Activated T-cell treated with anti-CD3 and anti-CD28 coated beads for 4 hours (primary cell): Measurements from ENCODE around the gene BMF.

ENCODE experiments used
- DNase-seq: peaks from one replicate; pipeline ENCODE4 v3.0.0-alpha.2; 2020

BMF gene

GRCh38 chr15:40063563-40064011 is 45.1 kb downstream of the BMF start:
- DNase-seq = no peak

GRCh38 chr15:40062816-40063562 is 45.7 kb downstream of the BMF start:
- no peak for DNase-seq

DNA sequence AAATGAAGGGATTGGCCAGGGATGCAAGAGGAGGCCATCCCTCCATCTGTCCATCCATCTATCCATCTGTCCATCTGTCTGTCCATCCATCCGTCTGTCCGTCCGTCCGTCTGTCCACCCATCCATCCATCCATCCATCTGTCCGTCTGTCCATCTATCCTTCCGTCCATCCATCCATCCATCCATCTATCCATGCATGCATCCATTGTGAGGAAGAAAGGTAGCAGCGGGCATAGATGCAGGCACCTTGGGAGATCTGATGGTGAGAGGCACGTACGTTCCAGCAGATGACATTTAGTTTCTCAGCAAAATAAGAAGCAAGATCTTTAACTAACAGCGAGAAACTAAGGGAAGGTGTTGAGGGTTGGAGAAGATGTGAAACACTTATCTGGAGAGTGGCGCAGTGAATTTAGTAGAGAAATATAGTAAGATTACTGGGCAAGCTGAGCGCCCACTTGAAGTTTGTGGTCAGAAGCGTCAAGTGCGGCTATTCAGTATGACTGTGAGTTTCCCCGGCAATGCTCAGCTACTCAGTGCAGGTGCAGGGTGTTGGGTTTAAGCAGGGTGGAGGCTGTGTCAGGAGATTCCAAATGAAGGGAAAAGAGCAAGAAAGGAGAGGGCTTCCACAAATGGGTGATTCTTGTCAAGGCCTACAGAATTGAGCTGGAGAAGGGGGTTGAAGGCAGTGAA is 47.3 kb downstream of the BMF start:
- DNase-seq = no peak

DNA sequence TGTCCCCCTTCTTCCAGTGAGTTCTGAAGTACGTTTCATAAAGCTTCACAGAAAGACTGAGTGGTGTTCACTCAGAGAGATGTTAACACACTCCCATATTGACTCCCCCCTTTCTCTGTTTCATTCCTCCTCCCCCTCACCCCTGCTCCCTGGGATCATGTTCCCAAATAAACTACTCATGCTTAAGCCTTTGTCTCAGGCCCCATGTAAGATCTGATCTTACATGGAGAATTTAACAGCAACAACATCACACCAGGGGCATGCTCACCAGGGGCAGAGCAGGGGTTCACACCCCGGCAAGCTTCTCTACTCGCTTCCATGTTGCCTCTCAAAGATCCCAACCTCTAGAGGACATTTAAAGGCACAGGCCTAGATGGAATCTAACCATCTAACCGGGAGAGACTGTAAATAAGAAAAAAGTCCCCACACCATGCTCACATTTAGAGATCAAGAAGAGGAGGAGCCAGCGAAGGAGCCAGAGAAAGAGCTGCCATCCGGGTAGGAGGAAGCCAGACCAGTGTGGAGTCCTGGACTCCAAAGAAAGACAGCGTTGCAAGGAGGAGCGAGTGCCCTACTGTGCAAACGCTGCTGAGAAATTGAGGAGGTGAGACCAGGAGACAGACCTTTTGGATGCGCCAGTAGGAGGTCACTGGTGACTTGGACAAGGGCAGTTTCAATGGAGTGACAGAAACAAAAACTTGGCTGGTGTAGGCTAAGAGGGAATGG is 48.3 kb downstream of the BMF start:
- no peak for DNase-seq

- no peak for DNase-seq
These were observed 48.9 kb downstream of the BMF start for GRCh38 chr15:40059821-40060220.

DNA sequence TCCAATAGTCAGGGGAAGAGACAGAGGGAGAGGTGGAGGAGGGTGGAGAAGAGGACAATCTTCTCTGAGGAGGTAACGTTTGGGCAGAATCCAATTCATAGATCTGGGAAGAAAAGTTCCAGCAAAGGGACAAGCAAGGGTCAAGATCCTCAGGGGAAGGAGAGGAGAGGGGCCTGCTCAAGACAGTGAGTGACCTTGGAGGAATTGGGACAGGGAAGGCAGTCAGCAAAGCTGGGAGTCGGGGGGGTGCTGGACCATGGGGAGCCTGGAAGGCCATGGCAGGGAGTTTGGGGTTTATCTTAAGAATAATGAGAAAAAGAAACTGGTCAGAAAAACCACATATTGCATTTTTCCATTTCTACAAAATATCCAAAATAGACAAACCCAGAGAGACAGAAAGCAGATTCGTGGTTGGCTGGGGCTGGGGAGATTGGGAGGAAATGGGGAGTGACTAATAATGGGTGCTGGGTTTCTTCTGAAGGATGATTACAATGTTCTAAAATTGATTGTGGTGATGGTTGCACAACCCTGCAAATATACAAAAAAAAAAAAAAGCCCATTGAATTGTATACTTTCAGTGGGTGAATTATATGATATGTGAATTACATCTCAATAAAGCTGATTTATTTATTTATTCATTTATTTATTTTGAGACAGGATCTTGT is 50.1 kb downstream of the BMF start:
- DNase-seq = no peak

GRCh38 chr15:40055576-40056293 is 52.9 kb downstream of the BMF start:
- DNase-seq = no peak

DNA sequence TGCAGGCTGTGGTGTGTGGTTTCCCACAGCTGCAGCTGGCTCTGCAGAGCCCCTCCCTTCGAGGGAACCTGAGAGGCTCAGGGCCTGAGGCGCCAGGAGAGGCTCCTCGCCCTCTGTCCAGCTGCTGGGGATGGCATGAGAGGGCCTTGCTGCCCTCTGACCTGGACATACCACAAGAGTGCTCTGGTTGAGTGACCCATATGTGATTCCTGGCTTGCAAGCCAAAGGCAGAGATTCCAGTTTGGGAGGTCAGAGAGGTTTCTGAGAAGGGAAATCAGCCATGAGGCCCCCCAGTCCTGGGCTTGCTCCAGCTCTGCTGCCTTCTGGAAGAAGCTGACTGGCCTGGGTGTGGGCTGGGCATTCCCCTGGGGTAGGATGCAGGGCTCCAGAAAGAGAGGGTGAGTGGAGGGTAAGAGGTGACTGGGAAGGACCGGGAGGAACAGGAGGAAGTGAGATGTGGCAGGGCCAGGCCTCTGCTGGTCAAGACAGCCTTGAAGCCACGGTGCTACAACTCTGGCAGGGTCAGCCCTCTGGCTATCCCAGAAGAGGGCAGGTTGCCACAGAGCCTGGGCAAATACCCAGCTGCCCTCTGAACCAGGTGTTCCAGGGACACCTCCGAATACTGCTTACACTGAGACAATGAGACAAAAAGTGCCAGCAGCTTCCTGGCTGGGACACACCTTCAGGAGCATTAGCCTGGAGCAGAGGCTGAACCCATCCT is 53.7 kb downstream of the BMF start:
- DNase-seq = no peak

- no peak for DNase-seq
These were observed 54.1 kb downstream of the BMF start for GRCh38 chr15:40054605-40054854.

DNA sequence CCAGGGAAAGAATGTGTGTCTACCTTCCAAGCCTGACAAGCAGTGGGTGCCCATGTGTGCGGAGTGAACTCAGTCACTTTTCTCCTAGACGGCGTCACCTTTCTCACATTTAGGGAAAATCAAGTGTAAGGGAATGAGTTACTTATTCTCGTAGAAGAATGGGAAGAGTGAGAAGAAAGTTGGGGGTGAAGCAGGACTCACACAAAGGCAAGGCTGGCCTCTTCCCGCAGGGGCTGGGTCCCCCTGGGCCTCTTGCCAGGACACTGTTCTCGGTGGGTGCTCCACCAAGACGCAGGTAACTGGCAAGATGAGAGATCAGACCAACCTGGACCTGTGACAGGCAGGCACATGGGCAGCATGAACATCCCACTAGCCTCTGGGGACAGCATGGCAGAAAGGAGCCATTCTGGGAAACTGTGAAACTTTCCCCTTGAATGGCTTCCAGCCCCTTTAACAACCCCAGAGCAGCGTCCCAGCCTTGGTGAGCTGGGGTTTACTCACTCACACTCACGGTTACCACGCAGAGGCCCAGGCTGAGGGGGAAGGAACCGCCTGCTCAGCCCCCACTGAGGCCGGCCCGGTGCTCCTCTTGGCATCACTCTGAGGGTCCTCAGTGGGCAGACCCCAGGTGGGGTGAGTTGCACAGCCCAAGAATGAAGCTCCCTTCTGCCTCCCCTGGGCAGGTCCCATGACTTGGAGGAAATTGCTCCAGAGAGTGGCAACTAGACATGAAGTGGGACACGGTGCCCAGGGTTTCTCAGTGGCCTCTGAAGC is 54.7 kb downstream of the BMF start:
- DNase-seq = no peak

- DNase-seq = no peak
These were observed 55.4 kb downstream of the BMF start for GRCh38 chr15:40053079-40053830.

GRCh38 chr15:40052604-40053003 is 56.1 kb downstream of the BMF start:
- DNase-seq = no peak

GRCh38 chr15:40051616-40052415 is 56.9 kb downstream of the BMF start:
- no peak for DNase-seq

- no peak for DNase-seq
These were observed 57.8 kb downstream of the BMF start for GRCh38 chr15:40050788-40051470.

DNA sequence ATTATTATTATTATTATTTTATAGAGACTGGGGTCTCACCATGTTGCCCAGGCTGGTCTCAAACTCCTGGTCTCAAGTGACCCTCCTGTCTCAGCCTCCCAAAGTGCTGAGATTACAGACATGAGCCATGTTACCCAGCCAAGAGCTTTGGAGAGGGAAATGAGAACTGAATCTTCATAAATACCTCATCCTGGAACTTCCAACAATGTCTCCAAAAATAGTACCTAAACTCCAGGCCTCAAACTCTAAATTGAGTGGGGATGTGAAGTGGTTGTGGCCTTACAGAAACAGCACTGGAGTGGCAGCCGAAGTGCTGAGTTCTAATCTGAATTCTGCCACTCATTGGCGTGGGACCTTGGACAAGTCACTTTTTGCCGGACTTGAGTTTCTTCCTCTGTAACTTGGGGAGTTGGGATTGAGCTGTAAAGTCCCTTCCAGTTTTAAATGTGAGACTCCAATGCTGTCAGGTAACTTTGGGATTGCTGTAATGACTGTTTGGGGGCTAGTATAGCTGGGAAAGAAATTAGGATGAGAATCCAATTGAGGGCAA is 59.7 kb downstream of the BMF start:
- no peak for DNase-seq

- DNase-seq = no peak
These were observed 60.4 kb downstream of the BMF start for GRCh38 chr15:40048211-40048792.

GRCh38 chr15:40047415-40048210 is 61.1 kb downstream of the BMF start:
- no peak for DNase-seq
